ENCODE results near the gene CPZ.

Gene CPZ

DNA sequence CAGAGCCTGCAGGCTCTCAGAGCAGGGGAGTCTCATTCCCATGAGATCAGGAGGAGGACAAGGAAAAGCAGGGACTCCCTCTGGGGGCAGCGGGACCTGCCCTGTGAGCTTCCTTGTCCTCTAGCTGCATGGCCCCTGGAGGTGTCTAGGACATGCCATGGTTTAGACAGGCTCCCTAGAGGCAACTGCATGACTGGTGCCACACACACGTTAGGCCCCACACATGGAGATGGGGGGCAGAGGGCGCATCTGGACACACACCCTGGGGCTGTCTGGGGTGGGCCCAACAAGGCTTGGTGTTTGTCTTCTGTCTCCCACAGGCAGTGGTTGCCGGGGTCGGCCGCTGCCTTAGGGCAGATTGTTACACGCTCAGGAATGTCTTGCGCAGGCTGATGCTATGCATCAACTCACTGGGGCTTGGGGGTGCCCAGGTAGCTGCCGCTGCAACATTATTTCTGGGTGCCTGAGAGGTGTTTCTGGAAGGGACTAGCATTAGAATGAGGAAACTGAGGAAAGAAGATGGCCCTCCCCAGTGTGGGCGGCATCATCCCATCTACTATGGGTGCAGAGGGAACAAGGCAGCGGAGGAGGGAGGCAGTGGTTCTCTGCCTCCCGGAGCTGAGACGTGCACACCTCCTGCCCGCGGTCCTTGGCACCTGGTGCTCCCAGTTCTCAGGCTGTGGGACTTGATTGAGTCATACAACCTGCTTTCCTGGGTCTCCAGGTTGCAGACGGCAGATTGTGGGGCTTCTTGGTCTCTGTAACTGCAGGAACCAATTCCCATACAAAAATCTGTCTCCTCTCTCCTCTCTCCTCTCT is 44.4 kb upstream of the CPZ start:
- Histone ChIP-seq H3K36me3 (ENCODE audit: low read depth) (no peaks in the 10 kb centered on the region), H3K9me3 (ENCODE audit: severe bottlenecking) (no peaks in the 10 kb centered on the region), H3K4me3 (ENCODE audit: severe bottlenecking) (no peak overlapping the region), H3K4me1 (ENCODE audit: insufficient read depth, poor library complexity, severe bottlenecking) (peaks cover 22% of the 10 kb centered on the region), H3K27ac (ENCODE audit: poor library complexity, severe bottlenecking) (peak overlapping the region; percentile 95), H3K27me3 (ENCODE audit: insufficient read depth, poor library complexity, severe bottlenecking) (no peaks in the 10 kb centered on the region)
- ATAC-seq (ENCODE audit: low read depth) (peak; percentile 80), DNase-seq (ENCODE audit: low spot score) (peak; percentile 91)
- TF ChIP-seq, protein P1, sequence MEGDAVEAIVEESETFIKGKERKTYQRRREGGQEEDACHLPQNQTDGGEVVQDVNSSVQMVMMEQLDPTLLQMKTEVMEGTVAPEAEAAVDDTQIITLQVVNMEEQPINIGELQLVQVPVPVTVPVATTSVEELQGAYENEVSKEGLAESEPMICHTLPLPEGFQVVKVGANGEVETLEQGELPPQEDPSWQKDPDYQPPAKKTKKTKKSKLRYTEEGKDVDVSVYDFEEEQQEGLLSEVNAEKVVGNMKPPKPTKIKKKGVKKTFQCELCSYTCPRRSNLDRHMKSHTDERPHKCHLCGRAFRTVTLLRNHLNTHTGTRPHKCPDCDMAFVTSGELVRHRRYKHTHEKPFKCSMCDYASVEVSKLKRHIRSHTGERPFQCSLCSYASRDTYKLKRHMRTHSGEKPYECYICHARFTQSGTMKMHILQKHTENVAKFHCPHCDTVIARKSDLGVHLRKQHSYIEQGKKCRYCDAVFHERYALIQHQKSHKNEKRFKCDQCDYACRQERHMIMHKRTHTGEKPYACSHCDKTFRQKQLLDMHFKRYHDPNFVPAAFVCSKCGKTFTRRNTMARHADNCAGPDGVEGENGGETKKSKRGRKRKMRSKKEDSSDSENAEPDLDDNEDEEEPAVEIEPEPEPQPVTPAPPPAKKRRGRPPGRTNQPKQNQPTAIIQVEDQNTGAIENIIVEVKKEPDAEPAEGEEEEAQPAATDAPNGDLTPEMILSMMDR (IDR thresholded peaks at IDR 0.05; ENCODE audit: poor library complexity, severe bottlenecking): no peak

DNA sequence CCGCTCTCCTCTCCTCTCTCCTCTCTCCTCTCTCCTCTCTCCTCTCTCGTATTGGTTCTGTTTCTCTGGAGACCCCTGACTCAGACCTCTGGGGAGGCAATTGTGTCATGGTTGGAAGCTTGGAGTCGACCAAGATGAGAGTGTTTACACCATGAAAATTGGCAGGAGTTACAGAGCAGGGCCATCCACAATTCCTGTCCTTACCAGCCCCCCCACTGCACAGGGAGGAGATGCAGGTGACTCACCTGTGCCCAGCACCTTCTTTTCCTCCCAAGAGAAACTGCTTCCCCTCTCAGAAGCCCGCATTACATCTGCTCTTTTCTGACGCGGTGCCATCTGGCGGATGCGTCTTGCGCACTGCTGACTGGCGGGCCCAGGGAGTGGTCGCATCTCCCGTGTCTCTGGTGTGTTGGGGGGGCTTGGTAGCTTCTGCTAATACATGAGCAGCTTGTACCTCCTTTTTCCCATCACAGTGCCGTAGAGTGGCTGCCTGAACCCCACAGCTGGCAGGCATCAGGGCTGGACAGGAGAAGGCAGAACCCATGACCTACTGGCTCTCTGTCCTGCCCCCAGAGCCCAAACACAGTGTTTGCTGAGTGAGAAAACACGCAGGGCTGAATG is 43.7 kb upstream of the CPZ start:
- Histone ChIP-seq H3K27me3 (ENCODE audit: insufficient read depth, poor library complexity, severe bottlenecking) (no peaks in the 10 kb centered on the region), H3K4me1 (ENCODE audit: insufficient read depth, poor library complexity, severe bottlenecking) (peaks cover 22% of the 10 kb centered on the region), H3K9me3 (ENCODE audit: severe bottlenecking) (no peaks in the 10 kb centered on the region), H3K4me3 (ENCODE audit: severe bottlenecking) (no peak overlapping the region), H3K27ac (ENCODE audit: poor library complexity, severe bottlenecking) (peak overlapping the region; percentile 95), H3K36me3 (ENCODE audit: low read depth) (no peaks in the 10 kb centered on the region)
- DNase-seq (ENCODE audit: low spot score) (no peak), ATAC-seq (ENCODE audit: low read depth) (peak; percentile 34; the same call in 2 of the 3 replicates)
- TF ChIP-seq, protein P1 (IDR thresholded peaks at IDR 0.05; ENCODE audit: poor library complexity, severe bottlenecking): no peak

DNA sequence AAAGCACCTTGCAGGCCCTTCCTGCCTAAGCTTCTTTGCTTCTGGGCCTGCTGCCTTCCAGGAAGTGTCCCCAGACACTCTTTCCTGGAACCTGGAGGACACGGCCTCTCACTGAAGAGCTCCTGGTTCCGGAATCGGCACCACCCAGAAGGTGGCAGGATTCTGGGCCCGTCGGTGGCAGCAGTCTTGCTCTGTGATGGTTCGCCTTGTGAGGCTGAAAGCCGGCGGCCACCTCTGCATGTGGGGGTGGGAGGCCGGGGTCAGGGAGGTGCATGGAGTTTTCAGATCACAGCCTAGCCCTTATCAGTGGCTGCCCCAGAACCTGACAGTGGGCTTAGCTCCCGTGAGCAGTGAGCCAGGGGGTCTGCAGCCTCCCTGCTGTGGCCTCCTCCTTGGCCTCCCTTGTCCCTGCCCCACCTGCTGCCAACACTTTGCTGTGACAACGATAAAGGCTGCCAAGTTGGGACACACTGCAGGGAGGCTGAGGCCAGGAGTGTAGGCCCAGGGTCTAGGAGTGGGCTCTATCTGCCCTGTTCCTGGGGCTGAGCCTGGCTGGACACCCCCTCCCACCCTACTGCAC is 43.1 kb upstream of the CPZ start:
- H3K27me3 ChIP-seq (ENCODE audit: insufficient read depth, poor library complexity, severe bottlenecking): no peaks in the 10 kb centered on the region

DNA sequence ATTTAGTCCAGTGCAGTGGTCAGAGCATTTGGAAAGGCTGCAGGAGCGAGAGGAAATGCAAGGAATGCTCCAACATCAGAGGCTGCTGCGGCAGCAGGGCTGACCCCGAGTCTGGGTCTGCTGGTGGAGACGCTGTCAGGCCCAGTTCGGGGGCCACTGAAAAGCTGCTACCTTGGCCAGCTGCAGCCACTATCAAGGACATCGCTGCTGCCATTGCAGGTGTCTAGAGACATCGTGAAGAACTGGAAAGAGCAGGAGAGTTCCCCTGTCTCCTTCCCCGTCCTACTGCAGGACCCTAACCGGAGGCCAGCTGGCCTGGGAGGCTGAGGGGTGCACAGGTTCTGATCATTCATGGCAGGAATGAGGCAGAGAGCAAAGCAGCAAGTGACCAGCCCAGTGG is 41.9 kb upstream of the CPZ start:
- DNase-seq (ENCODE audit: low spot score) (no peak), ATAC-seq (ENCODE audit: low read depth) (no peak)
- no peak overlapping the region for H3K4me3 ChIP-seq (ENCODE audit: severe bottlenecking)
- H3K27me3 ChIP-seq (ENCODE audit: insufficient read depth, poor library complexity, severe bottlenecking): no peaks in the 10 kb centered on the region
- no peak overlapping the region for H3K27ac ChIP-seq (ENCODE audit: poor library complexity, severe bottlenecking)
- no peaks in the 10 kb centered on the region for H3K9me3 ChIP-seq (ENCODE audit: severe bottlenecking)
- H3K36me3 ChIP-seq (ENCODE audit: low read depth): no peaks in the 10 kb centered on the region
- TF ChIP-seq, protein P1 (IDR thresholded peaks at IDR 0.05; ENCODE audit: poor library complexity, severe bottlenecking): no peak
- H3K4me1 ChIP-seq (ENCODE audit: insufficient read depth, poor library complexity, severe bottlenecking): peaks cover 22% of the 10 kb centered on the region

More for the DNA sequence above, 43.1 kb upstream of the CPZ start:
- ATAC-seq (ENCODE audit: low read depth) (no peak), DNase-seq (ENCODE audit: low spot score) (no peak)
- Histone ChIP-seq H3K4me1 (ENCODE audit: insufficient read depth, poor library complexity, severe bottlenecking) (peaks cover 22% of the 10 kb centered on the region), H3K27ac (ENCODE audit: poor library complexity, severe bottlenecking) (peak overlapping the region; percentile 95), H3K36me3 (ENCODE audit: low read depth) (no peaks in the 10 kb centered on the region), H3K4me3 (ENCODE audit: severe bottlenecking) (no peak overlapping the region), H3K9me3 (ENCODE audit: severe bottlenecking) (no peaks in the 10 kb centered on the region)
- TF ChIP-seq, protein P1 (IDR thresholded peaks at IDR 0.05; ENCODE audit: poor library complexity, severe bottlenecking): no peak
